ENCODE results near the gene ZCWPW2. TPM values are rescaled to one million over a fixed set of nuclear protein-coding genes. Genes with fewer than 3 reads are reported as not detected.

Gene ZCWPW2
- total and polyA plus RNA-seq, 2 donors from 2014 or later, result 0.54 to 2.0 TPM

GRCh38 chr3:28544236-28544635 lies 195.7 kb downstream of the ZCWPW2 start:
- Histone ChIP-seq H3K36me3 (ENCODE audit: control insufficient read depth in 2 of 3, insufficient read depth in 3 of 3, low read length in 3 of 3) (no peaks in the 10 kb centered on the region), H3K4me3 (ENCODE audit: low read length in 3 of 3) (no peak overlapping the region), H3K4me1 (ENCODE audit: control insufficient read depth in 2 of 3, insufficient read depth in 2 of 3, low read depth in 1 of 3, low read length in 3 of 3) (no peaks in the 10 kb centered on the region), H3K27me3 (ENCODE audit: control insufficient read depth, insufficient read depth, low read length) (no peaks in the 10 kb centered on the region), H3K9me3 (ENCODE audit: control insufficient read depth in 2 of 3, insufficient read depth in 1 of 3, low read length in 3 of 3) (peaks cover 0 to 12% (median 0%) of the 10 kb centered on the region in 3 donors), H3K27ac (ENCODE audit: low read depth in 2 of 2, low read length in 2 of 2) (no peak overlapping the region), H3K9ac (ENCODE audit: low read length in 3 of 3) (no peak overlapping the region)
- DNase-seq (no peak), FAIRE-seq (no peak)
- intact Hi-C loops (cut with DNase I), result no loop called here
- TF ChIP-seq CTCF (IDR thresholded peaks at IDR 0.05; ENCODE audit: borderline replicate concordance, extremely low read depth, insufficient read depth), result no peak

GRCh38 chr3:28544831-28545230 lies 196.3 kb downstream of the ZCWPW2 start:
- Histone ChIP-seq H3K9me3 (ENCODE audit: control insufficient read depth in 2 of 3, insufficient read depth in 1 of 3, low read length in 3 of 3) (peaks cover 0 to 12% (median 0%) of the 10 kb centered on the region in 3 donors), H3K27me3 (ENCODE audit: control insufficient read depth, insufficient read depth, low read length) (no peaks in the 10 kb centered on the region), H3K27ac (ENCODE audit: low read depth in 2 of 2, low read length in 2 of 2) (no peak overlapping the region), H3K36me3 (ENCODE audit: control insufficient read depth in 2 of 3, insufficient read depth in 3 of 3, low read length in 3 of 3) (no peaks in the 10 kb centered on the region), H3K4me3 (ENCODE audit: low read length in 3 of 3) (no peak overlapping the region), H3K9ac (ENCODE audit: low read length in 3 of 3) (no peak overlapping the region), H3K4me1 (ENCODE audit: control insufficient read depth in 2 of 3, insufficient read depth in 2 of 3, low read depth in 1 of 3, low read length in 3 of 3) (no peaks in the 10 kb centered on the region)
- TF ChIP-seq CTCF (IDR thresholded peaks at IDR 0.05; ENCODE audit: borderline replicate concordance, extremely low read depth, insufficient read depth), result no peak
- FAIRE-seq, result no peak
- intact Hi-C loops (cut with DNase I), result no loop called here
- DNase-seq, result no peak

DNA sequence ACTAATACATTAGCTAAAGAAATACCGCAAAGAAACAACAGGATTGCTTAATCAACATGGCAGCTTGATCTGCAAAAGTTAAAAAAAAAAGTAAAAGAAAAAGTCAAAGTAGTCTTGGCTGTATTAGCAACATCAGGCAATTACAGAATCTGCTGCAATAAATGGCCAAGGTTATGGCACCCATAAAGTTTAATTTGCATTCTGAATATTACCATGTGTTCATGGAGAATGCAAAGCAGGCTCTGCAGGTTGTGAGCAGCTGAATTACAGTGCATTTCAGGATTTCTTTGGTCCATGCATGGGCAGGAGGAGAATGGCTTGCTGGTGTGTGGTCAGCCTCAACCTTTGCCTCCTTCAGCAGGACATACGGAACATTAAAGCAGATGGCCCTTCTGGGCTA lies 199.2 kb downstream of the ZCWPW2 start:
- intact Hi-C loops (cut with DNase I), result no loop called here
- FAIRE-seq (no peak), DNase-seq (peak in 2 of 5 donors; percentile 41 to 78)
- no peak overlapping the region for H3K9ac ChIP-seq (ENCODE audit: low read length in 3 of 3)
- no peak for TF ChIP-seq CTCF (IDR thresholded peaks at IDR 0.05; ENCODE audit: borderline replicate concordance, extremely low read depth, insufficient read depth)
- no peaks in the 10 kb centered on the region for H3K4me1 ChIP-seq (ENCODE audit: control insufficient read depth in 2 of 3, insufficient read depth in 2 of 3, low read depth in 1 of 3, low read length in 3 of 3)
- no peaks in the 10 kb centered on the region for H3K9me3 ChIP-seq (ENCODE audit: control insufficient read depth in 2 of 3, insufficient read depth in 1 of 3, low read length in 3 of 3)
- H3K36me3 ChIP-seq (ENCODE audit: control insufficient read depth in 2 of 3, insufficient read depth in 3 of 3, low read length in 3 of 3), result no peaks in the 10 kb centered on the region
- no peaks in the 10 kb centered on the region for H3K27me3 ChIP-seq (ENCODE audit: control insufficient read depth, insufficient read depth, low read length)
- no peak overlapping the region for H3K4me3 ChIP-seq (ENCODE audit: low read length in 3 of 3)
- no peak overlapping the region for H3K27ac ChIP-seq (ENCODE audit: low read depth in 2 of 2, low read length in 2 of 2)

- TF ChIP-seq CTCF (IDR thresholded peaks at IDR 0.05; ENCODE audit: borderline replicate concordance, extremely low read depth, insufficient read depth), result no peak
- no peak overlapping the region for H3K9ac ChIP-seq (ENCODE audit: low read length in 3 of 3)
- no peaks in the 10 kb centered on the region for H3K27me3 ChIP-seq (ENCODE audit: control insufficient read depth, insufficient read depth, low read length)
- no peak for DNase-seq
- no peak overlapping the region for H3K4me3 ChIP-seq (ENCODE audit: low read length in 3 of 3)
- H3K9me3 ChIP-seq (ENCODE audit: control insufficient read depth in 2 of 3, insufficient read depth in 1 of 3, low read length in 3 of 3), result no peaks in the 10 kb centered on the region
- FAIRE-seq, result no peak
- H3K27ac ChIP-seq (ENCODE audit: low read depth in 2 of 2, low read length in 2 of 2), result no peak overlapping the region
- no peaks in the 10 kb centered on the region for H3K36me3 ChIP-seq (ENCODE audit: control insufficient read depth in 2 of 3, insufficient read depth in 3 of 3, low read length in 3 of 3)
- intact Hi-C loops (cut with DNase I), result no loop called here
- no peaks in the 10 kb centered on the region for H3K4me1 ChIP-seq (ENCODE audit: control insufficient read depth in 2 of 3, insufficient read depth in 2 of 3, low read depth in 1 of 3, low read length in 3 of 3)
Observed at GRCh38 chr3:28553175-28553574, 204.7 kb downstream of the ZCWPW2 start.
